ENCODE data around the gene KPNA2. TPM values are rescaled to one million over a fixed set of nuclear protein-coding genes. Genes with fewer than 3 reads are reported as not detected.
A peak's percentile ranks its signal among the peaks of the same experiment; 100 is the strongest.
"Not testable (repeated sequence)": the region's sequence is repeated elsewhere in the genome, so short reads cannot be mapped to it uniquely, and the experiment has no call there.

Gene KPNA2
- 10 to 100 TPM; 26.3 to 42.4 (median 39.4) TPM for polyA plus RNA-seq

- peaks cover 0 to 9% (median 0%) of the 10 kb centered on the region in 3 donors for H3K36me3 Mint-ChIP-seq
- peaks cover 7 to 12% (median 11%) of the 10 kb centered on the region in 3 donors for H3K27me3 Mint-ChIP-seq (ENCODE audit: low read depth in 3 of 3)
- H3K4me1 Mint-ChIP-seq: peaks cover 16 to 26% of the 10 kb centered on the region in 2 donors
- H3K9me3 Mint-ChIP-seq: no peaks in the 10 kb centered on the region
- peak within 1 kb of the TSS; percentile 86 to 95 (median 92) for H3K4me3 Mint-ChIP-seq
- peak; percentile 94 to 96 (median 95) for DNase-seq
- peak within 1 kb of the TSS; percentile 85 to 94 (median 90) for H3K27ac Mint-ChIP-seq
These were observed at the start of gene KPNA2 for GRCh38 chr17:68035523-68036303. KPNA2 (plus strand) TSS chr17:68035735; CDS start chr17:68037133, 1,398 bp downstream.

- Mint-ChIP-seq H3K27ac (no peak overlapping the region), H3K36me3 (no peaks in the 10 kb centered on the region), H3K4me1 (peaks cover 22 to 27% of the 10 kb centered on the region in 2 donors), H3K9me3 (no peaks in the 10 kb centered on the region), H3K4me3 (peak overlapping the region in 1 of 5 donors; percentile 0), H3K27me3 (ENCODE audit: low read depth in 3 of 3) (peaks cover 6 to 22% (median 11%) of the 10 kb centered on the region in 3 donors)
- DNase-seq: no peak
These were observed 44.6 kb upstream of the KPNA2 start for GRCh38 chr17:67990909-67991308.

DNA sequence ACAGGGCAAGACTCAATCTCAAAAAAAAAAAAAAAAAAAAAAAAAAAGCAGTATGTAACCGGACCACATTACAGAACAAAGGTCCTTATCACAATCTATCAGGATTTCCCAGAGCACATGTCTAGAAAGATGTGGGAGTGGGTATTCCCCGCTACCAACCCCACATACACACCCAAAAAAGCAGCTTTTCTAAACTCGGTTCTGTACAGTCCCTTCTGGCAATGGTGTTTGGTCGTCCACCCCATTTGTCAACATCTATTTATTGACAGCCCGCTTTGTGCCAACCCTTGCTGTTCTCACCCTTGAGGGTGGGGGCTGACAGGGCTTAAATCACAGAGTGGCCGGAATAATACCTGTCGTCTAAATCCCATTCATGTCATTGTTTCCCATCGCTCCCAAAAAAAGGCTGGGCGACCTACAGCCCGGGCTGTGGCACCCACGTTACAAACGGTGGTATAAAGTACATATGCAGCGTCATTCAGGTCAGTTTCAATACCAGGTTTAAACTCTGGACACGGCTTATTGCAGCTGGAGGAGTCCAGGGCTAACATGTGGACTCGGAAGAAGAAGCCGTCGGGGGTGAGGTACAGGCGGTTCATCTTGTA lies 42.9 kb upstream of the KPNA2 start:
- H3K36me3 Mint-ChIP-seq: no peaks in the 10 kb centered on the region
- H3K4me1 Mint-ChIP-seq: peaks cover 28 to 34% of the 10 kb centered on the region in 2 donors
- H3K27ac Mint-ChIP-seq: peak overlapping the region; percentile 87 to 96 (median 90)
- peak in 1 of 3 donors; percentile 6 for DNase-seq
- H3K27me3 Mint-ChIP-seq (ENCODE audit: low read depth in 3 of 3): peaks cover 8 to 27% (median 16%) of the 10 kb centered on the region in 3 donors
- H3K9me3 Mint-ChIP-seq: no peaks in the 10 kb centered on the region
- peak overlapping the region; percentile 91 to 97 (median 95) for H3K4me3 Mint-ChIP-seq

DNA sequence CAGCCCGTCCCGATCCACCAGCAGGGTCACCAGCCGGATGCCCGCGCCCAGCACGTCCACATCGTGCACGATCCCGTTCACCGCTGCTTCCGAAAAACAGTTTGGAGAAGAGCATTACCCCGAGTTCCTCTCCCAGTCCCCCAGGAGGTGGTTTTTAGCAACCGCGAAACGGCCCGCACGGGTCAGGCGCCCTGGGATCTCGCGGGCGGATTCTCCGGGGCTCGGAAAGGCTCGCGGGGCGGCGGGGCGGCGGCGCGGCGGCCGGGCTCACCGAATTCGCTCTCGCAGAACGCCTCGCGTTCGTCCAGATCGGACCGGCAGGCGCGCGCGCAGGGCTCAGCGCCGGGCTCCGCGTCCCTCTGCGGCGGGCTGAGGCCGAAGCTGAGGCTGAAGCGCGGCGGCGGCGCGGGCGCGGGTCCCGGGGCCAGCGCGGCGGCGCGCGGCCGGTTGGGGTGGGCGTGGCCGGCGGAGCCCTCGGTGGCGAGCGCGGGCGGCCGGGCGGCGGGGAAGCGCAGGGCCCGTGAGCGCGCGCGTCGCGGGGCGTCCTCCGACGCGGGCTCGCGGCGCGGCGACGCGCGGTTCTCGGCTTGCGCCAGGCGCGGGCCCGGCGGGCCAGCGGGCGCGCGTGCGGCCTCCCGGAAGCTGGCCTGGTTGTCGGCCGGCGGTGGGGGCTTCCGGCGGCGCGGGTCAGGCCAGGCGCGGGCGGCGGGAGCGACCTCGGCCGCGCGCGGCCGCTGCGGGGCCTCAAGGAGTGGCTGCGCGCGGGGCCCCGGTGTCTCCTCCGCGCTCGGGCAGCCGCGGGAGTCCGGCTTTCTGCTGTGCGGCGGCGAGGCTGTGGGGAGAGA lies 42.2 kb upstream of the KPNA2 start:
- no peaks in the 10 kb centered on the region for H3K36me3 Mint-ChIP-seq
- no peaks in the 10 kb centered on the region for H3K9me3 Mint-ChIP-seq
- DNase-seq: peak; percentile 81 to 87 (median 86)
- peaks cover 10 to 28% (median 16%) of the 10 kb centered on the region in 3 donors for H3K27me3 Mint-ChIP-seq (ENCODE audit: low read depth in 3 of 3)
- H3K27ac Mint-ChIP-seq: peak overlapping the region; percentile 87 to 96 (median 92)
- peaks cover 28 to 34% of the 10 kb centered on the region in 2 donors for H3K4me1 Mint-ChIP-seq
- peak overlapping the region; percentile 91 to 97 (median 95) for H3K4me3 Mint-ChIP-seq

DNA sequence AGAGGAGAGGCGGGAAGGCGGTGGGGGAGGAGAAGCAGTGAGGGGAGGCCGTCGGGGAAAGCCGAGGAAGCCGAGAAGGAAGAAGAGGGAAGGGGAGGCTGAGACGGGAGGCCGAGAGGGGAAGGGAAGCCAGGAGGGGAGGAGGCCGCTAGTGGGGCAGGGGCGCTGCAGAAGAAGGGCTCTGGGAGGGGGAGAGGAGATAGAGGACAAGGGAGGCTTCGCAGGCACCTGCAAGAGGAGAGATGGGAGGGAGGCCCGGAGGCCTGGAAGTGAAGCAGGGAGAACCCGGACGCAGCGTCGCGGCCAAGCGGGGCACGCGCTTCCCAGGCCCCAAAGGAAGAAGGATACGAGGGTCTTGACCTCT lies 41.6 kb upstream of the KPNA2 start:
- peak overlapping the region; percentile 79 to 92 (median 89) for H3K4me3 Mint-ChIP-seq
- no peak for DNase-seq
- no peaks in the 10 kb centered on the region for H3K36me3 Mint-ChIP-seq
- H3K9me3 Mint-ChIP-seq: no peaks in the 10 kb centered on the region
- peak overlapping the region; percentile 64 to 94 (median 86) for H3K27ac Mint-ChIP-seq
- peaks cover 28 to 34% of the 10 kb centered on the region in 2 donors for H3K4me1 Mint-ChIP-seq
- peaks cover 13 to 33% (median 16%) of the 10 kb centered on the region in 3 donors for H3K27me3 Mint-ChIP-seq (ENCODE audit: low read depth in 3 of 3)

DNA sequence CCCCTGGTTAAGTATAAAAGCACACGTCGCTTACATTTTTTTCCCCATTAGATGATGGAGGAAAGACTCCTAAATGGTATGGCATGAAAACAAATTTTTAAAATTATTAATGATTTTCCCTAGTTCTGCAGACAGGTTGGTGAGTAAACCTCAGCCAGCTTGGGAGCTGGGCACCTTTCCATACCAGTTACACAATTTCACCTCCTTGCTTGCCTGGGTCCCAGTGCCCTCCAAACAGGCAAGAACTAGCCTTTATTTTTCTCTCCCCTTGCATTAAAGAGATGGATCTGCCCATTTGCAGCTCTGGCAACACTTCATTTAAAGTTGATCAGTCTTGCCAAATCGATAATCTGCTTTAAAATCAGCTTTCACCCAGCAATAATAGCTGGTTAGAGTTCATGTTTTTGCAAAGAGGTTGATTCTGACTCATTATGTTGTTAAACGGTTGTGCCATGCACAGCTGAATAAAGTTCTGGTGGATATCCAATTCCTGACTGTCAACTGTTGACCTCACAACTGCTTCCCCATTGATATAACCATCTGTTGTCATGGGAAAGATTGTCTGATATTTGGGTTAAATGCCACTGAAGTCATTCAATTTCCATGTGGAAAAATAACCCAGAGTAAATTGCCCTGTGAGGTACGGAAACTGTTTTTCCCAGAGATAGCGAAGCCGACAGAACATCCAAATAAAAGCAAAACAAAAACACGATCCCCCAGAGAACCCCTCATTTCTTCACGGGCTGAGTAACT lies 40.5 kb upstream of the KPNA2 start:
- Mint-ChIP-seq H3K9me3 (no peaks in the 10 kb centered on the region), H3K4me1 (peaks cover 28 to 34% of the 10 kb centered on the region in 2 donors), H3K27ac (peak overlapping the region; percentile 12 to 89 (median 72)), H3K4me3 (peak overlapping the region; percentile 79 to 92 (median 89)), H3K36me3 (no peaks in the 10 kb centered on the region), H3K27me3 (ENCODE audit: low read depth in 3 of 3) (peaks cover 13 to 33% (median 16%) of the 10 kb centered on the region in 3 donors)
- no peak for DNase-seq

- peak overlapping the region in 5 of 6 donors; percentile 19 to 89 (median 58) for H3K27ac Mint-ChIP-seq
- H3K27me3 Mint-ChIP-seq (ENCODE audit: low read depth in 3 of 3): peaks cover 13 to 33% (median 16%) of the 10 kb centered on the region in 3 donors
- DNase-seq: peak in 2 of 3 donors; percentile 27
- H3K4me3 Mint-ChIP-seq: peak overlapping the region; percentile 79 to 92 (median 89)
- no peaks in the 10 kb centered on the region for H3K36me3 Mint-ChIP-seq
- no peaks in the 10 kb centered on the region for H3K9me3 Mint-ChIP-seq
- peaks cover 28 to 34% of the 10 kb centered on the region in 2 donors for H3K4me1 Mint-ChIP-seq
These were observed 39.8 kb upstream of the KPNA2 start for GRCh38 chr17:67995570-67996263.

DNA sequence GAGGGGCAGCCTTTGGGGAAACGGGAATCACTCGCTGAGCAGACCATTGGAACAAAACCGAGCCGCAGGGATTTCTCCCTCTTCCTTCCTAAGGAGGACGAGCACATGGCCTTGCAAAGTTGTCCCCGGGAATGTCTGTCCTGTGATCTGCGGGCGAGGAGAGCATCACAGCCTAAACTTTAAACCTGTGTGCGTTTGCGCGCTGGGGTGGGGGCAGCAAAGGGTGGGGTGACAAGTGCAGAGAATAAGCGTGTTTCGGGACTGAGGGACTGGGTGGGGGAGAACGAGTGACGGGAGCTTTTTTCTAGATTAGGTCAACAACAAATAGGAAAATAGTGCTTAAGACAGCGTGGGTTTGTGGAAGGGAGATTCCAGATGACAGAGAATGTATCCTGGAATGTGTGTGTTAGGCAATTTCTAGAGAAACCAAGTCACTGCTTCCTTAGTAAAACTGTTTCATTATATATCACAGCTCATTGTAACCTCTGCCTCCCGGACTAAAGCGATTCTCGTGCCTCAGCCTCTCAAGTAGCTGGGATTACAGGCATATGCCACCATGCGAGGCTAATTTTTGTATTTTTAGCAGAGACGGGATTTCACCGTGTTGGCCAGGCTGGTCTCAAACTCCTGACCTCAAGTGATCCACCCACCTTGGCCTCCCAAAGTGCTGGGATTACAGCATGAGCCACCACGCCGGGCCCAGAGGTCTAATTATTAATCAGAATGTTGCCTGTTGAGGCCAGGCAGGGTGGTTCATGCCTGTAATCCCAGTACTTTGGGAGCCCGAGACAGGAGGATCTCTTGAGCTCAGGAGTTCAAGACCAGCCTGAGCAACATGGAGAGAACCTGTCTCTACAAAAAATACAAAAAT lies 39.0 kb upstream of the KPNA2 start, which contains the start of gene C17orf58:
Gene C17orf58 (minus strand): TSS at position 169 of the 871 bp plus-strand sequence. CDS start 271 bp downstream, outside the sequence.
- Mint-ChIP-seq H3K4me1 (peaks cover 28 to 34% of the 10 kb centered on the region in 2 donors), H3K27me3 (ENCODE audit: low read depth in 3 of 3) (peaks cover 13 to 33% (median 16%) of the 10 kb centered on the region in 3 donors), H3K4me3 (peak within 1 kb of the TSS; percentile 79 to 92 (median 89)), H3K27ac (peak within 1 kb of the TSS in 5 of 6 donors; percentile 19 to 89 (median 58))
- not testable (repeated sequence) for H3K36me3 Mint-ChIP-seq, H3K9me3 Mint-ChIP-seq, DNase-seq

- Mint-ChIP-seq H3K27me3 (ENCODE audit: low read depth in 3 of 3) (peaks cover 8 to 30% (median 12%) of the 10 kb centered on the region in 3 donors), H3K36me3 (no peaks in the 10 kb centered on the region), H3K4me1 (peaks cover 20 to 28% of the 10 kb centered on the region in 2 donors), H3K27ac (no peak overlapping the region), H3K9me3 (no peaks in the 10 kb centered on the region), H3K4me3 (no peak overlapping the region)
- DNase-seq: no peak
These were observed 37.1 kb upstream of the KPNA2 start for GRCh38 chr17:67998466-67998865.

DNA sequence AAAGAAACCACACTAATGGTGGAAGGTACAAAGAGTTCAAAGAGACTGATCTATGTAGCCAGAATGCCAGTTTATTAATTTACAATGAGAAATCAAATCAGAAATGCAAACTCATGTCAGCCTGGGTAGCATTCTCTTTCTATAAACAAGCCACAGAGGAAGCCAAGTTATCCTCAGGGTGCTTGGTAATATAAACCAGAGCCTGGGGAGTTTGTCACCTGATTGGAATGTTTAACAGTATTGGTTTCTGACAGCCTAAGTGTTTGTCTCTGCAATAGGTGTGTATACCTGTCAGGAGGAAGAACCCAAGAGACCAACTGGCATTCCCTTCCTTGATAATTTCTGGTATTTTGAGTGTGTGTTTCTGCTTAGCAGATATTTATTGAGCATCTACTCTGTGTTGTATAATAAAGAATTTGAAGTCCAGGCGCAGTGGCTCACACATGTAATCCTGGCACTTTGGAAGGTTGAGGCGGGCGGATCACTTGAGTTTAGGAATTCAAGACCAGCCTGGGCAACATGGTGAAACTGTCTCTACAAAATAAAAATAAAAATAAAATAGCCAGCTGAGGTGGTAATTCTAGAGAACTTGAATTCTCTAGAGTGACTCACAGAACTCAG lies 36.1 kb upstream of the KPNA2 start:
- Mint-ChIP-seq H3K4me3 (no peak overlapping the region), H3K27me3 (ENCODE audit: low read depth in 3 of 3) (peaks cover 8 to 23% (median 12%) of the 10 kb centered on the region in 3 donors), H3K36me3 (no peaks in the 10 kb centered on the region), H3K9me3 (no peaks in the 10 kb centered on the region), H3K4me1 (peaks cover 19 to 23% of the 10 kb centered on the region in 2 donors), H3K27ac (no peak overlapping the region)
- no peak for DNase-seq

DNA sequence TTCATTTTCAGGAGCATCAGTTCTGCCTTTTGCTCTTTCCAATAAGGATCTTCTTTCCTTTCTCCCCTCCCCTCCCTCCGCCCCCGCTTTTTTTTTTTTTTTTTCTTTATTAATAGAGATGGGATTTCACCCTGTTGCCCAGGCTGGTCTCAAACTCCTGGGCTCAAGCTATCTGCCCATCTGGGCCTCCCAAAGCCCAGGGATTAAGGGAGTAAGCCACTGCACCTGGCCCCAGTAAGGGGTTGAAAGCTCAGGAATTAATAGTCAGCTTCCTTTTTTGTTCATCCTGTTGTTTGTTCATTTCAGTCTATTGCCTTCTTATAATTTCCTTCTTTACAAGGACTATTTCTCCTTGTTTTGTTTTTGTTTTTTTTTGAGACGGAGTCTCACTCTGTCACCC lies 31.3 kb upstream of the KPNA2 start:
- DNase-seq: no peak
- no peaks in the 10 kb centered on the region for H3K36me3 Mint-ChIP-seq

More for the DNA sequence above, 31.3 kb upstream of the KPNA2 start:
- Mint-ChIP-seq H3K9me3 (no peaks in the 10 kb centered on the region), H3K27ac (no peak overlapping the region), H3K27me3 (ENCODE audit: low read depth in 3 of 3) (peaks cover 0 to 2% (median 0%) of the 10 kb centered on the region in 3 donors), H3K4me1 (no peaks in the 10 kb centered on the region), H3K4me3 (no peak overlapping the region)

All from immature natural killer cell (primary cell).